ENCODE measurements around the gene SULT1C2. TPM values are rescaled to one million over a fixed set of nuclear protein-coding genes. Genes with fewer than 3 reads are reported as not detected.
A peak's percentile ranks its signal among the peaks of the same experiment; 100 is the strongest.

Gene SULT1C2
- total and polyA plus RNA-seq, 2 experiments from 2014 or later: 15.3 to 25.1 TPM

GRCh38 chr2:108270346-108270745, 18.3 kb upstream of the SULT1C2 start:
- Histone ChIP-seq H3K27ac (peak overlapping the region; percentile 88), H3K4me2 (no peak overlapping the region), H3K4me1 (ENCODE audit: insufficient read depth) (peaks cover 25% of the 10 kb centered on the region), H3K79me2 (peaks cover 17% of the 10 kb centered on the region), H3K9me3 (ENCODE audit: low read depth) (no peaks in the 10 kb centered on the region), H4K20me1 (ENCODE audit: insufficient read depth, poor library complexity, severe bottlenecking) (no peaks in the 10 kb centered on the region), H3K27me3 (no peaks in the 10 kb centered on the region), H2AFZ (no peak overlapping the region), H3K9me2 (replicated peaks; ENCODE audit: insufficient read depth) (no peaks in the 10 kb centered on the region), H3K36me3 (replicated peaks; ENCODE audit: insufficient read depth, low read depth) (no peaks in the 10 kb centered on the region), H3K4me3 (no peak overlapping the region)
- 94% methylated on average over 3 of the region's 3 CpGs for WGBS (ENCODE audit: low lambda C conversion rate, missing lambda C conversion rate)
- no peak for TF ChIP-seq EZH2phosphoT487 (IDR thresholded peaks at IDR 0.05; ENCODE audit: low read depth, severe bottlenecking, unreplicated experiment)
- no peak for TF ChIP-seq CTCF (IDR thresholded peaks at IDR 0.05; ENCODE audit: poor library complexity)
- TF ChIP-seq EZH2 (IDR thresholded peaks at IDR 0.05; ENCODE audit: borderline replicate concordance): no peak
- DNase-seq (ENCODE audit: low spot score): no peak

- H3K27ac ChIP-seq: peak overlapping the region; percentile 88
- peak overlapping the region; percentile 14 for H3K4me2 ChIP-seq
- no peak overlapping the region for H3K4me3 ChIP-seq
- H3K9me3 ChIP-seq (ENCODE audit: low read depth): no peaks in the 10 kb centered on the region
- H2AFZ ChIP-seq: no peak overlapping the region
- H3K9me2 ChIP-seq (replicated peaks; ENCODE audit: insufficient read depth): no peaks in the 10 kb centered on the region
- no peaks in the 10 kb centered on the region for H4K20me1 ChIP-seq (ENCODE audit: insufficient read depth, poor library complexity, severe bottlenecking)
- DNase-seq (ENCODE audit: low spot score): peak; percentile 60
- peaks cover 15% of the 10 kb centered on the region for H3K79me2 ChIP-seq
- H3K4me1 ChIP-seq (ENCODE audit: insufficient read depth): peaks cover 25% of the 10 kb centered on the region
- H3K27me3 ChIP-seq: no peaks in the 10 kb centered on the region
- WGBS (ENCODE audit: low lambda C conversion rate, missing lambda C conversion rate): 73% methylated on average over 5 of the region's 5 CpGs
- no peak for TF ChIP-seq EZH2 (IDR thresholded peaks at IDR 0.05; ENCODE audit: borderline replicate concordance)
- no peak for TF ChIP-seq CTCF (IDR thresholded peaks at IDR 0.05; ENCODE audit: poor library complexity)
- TF ChIP-seq EZH2phosphoT487 (IDR thresholded peaks at IDR 0.05; ENCODE audit: low read depth, severe bottlenecking, unreplicated experiment): no peak
- H3K36me3 ChIP-seq (replicated peaks; ENCODE audit: insufficient read depth, low read depth): no peaks in the 10 kb centered on the region
Observed at GRCh38 chr2:108270768-108271506, 17.8 kb upstream of the SULT1C2 start.

- no peak for DNase-seq (ENCODE audit: low spot score)
- WGBS (ENCODE audit: low lambda C conversion rate, missing lambda C conversion rate): 84% methylated on average over 7 of the region's 7 CpGs
- peaks cover 15% of the 10 kb centered on the region for H3K79me2 ChIP-seq
- peak overlapping the region; percentile 14 for H3K4me2 ChIP-seq
- no peaks in the 10 kb centered on the region for H3K27me3 ChIP-seq
- no peak overlapping the region for H2AFZ ChIP-seq
- peak overlapping the region; percentile 88 for H3K27ac ChIP-seq
- H4K20me1 ChIP-seq (ENCODE audit: insufficient read depth, poor library complexity, severe bottlenecking): no peaks in the 10 kb centered on the region
- no peaks in the 10 kb centered on the region for H3K9me2 ChIP-seq (replicated peaks; ENCODE audit: insufficient read depth)
- TF ChIP-seq EZH2 (IDR thresholded peaks at IDR 0.05; ENCODE audit: borderline replicate concordance) (no peak), CTCF (IDR thresholded peaks at IDR 0.05; ENCODE audit: poor library complexity) (no peak), EZH2phosphoT487 (IDR thresholded peaks at IDR 0.05; ENCODE audit: low read depth, severe bottlenecking, unreplicated experiment) (no peak)
- H3K9me3 ChIP-seq (ENCODE audit: low read depth): no peaks in the 10 kb centered on the region
- H3K4me1 ChIP-seq (ENCODE audit: insufficient read depth): peaks cover 21% of the 10 kb centered on the region
- H3K4me3 ChIP-seq: no peak overlapping the region
- no peaks in the 10 kb centered on the region for H3K36me3 ChIP-seq (replicated peaks; ENCODE audit: insufficient read depth, low read depth)
Observed at GRCh38 chr2:108271691-108272253, 16.9 kb upstream of the SULT1C2 start.

All from hepatocyte (in vitro differentiated cells).